ENCODE data around the gene CACNA1B.
"Not testable (repeated sequence)": the region's sequence is repeated elsewhere in the genome, so short reads cannot be mapped to it uniquely, and the experiment has no call there.

The CACNA1B gene

DNA sequence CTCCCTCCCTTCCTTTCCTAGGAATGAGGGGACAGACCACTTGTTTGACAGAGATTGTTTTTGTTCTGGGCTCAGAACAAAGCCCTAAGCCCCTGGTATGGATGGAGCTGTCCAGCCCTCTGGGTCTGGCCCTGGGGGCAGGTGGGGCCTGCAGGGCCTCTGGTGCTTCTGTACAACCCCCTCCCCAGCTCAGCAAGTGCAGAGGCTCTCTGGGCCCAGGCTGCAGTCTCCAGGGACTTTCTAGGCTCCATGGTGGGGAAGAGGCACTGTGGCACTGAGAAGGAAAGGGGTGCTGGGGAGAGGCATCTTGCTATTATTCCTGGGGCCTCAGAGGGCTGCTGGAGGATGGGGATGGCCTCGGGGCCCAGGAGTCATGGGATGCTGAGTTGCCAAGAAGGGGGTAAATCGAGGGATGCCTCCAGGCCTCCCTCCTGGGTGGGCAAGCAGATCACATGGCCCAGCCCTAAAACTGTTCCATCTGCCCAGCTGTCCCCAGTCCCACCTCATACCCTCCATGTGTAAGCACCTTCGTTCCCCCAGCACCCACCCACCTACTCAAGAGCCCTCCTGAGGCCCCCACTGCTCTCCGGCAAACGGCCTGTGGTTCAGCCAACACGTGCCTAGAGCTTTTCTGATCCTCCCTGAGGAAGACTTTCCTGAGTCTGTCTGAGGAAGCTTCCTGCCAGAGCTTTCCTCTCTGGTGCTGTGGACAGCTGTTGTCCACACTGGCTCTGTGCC lies 225.7 kb downstream of the CACNA1B start:
- no peaks in the 10 kb centered on the region for H3K36me3 Mint-ChIP-seq (ENCODE audit: insufficient read depth)
- H3K4me1 Mint-ChIP-seq (ENCODE audit: low read depth in 2 of 2), result no peaks in the 10 kb centered on the region
- H3K9me3 Mint-ChIP-seq, result no peaks in the 10 kb centered on the region
- no peak overlapping the region for H3K27ac Mint-ChIP-seq
- no peak overlapping the region for H3K4me3 Mint-ChIP-seq
- no peak for ATAC-seq (replicated peaks)
- H3K27me3 Mint-ChIP-seq, result peaks cover 15 to 54% of the 10 kb centered on the region in 2 donors
- DNase-seq, result no peak

DNA sequence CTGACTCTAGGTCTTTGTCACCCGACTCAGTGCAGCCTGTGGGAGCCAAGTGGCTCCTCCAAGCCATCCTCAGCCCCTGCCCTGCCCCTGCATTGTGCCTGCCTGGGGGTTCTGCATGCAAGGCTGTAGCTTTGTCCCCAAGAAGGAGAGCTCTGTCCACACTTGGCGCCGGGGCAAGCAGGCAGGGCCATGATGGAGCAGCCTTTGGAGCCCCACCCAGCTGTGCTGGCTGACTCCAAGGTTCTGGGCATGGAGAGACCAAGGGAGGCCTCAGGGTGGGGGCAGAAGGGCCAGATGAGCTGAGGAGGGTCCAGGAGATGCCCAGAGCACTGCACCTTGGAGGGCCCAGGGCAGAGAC lies 226.2 kb downstream of the CACNA1B start:
- H3K36me3 Mint-ChIP-seq (ENCODE audit: insufficient read depth), result no peaks in the 10 kb centered on the region
- H3K4me3 Mint-ChIP-seq, result no peak overlapping the region
- no peak overlapping the region for H3K27ac Mint-ChIP-seq
- H3K27me3 Mint-ChIP-seq, result peaks cover 15 to 54% of the 10 kb centered on the region in 2 donors
- DNase-seq (no peak), ATAC-seq (replicated peaks) (no peak)
- H3K9me3 Mint-ChIP-seq, result no peaks in the 10 kb centered on the region
- no peaks in the 10 kb centered on the region for H3K4me1 Mint-ChIP-seq (ENCODE audit: low read depth in 2 of 2)

DNA sequence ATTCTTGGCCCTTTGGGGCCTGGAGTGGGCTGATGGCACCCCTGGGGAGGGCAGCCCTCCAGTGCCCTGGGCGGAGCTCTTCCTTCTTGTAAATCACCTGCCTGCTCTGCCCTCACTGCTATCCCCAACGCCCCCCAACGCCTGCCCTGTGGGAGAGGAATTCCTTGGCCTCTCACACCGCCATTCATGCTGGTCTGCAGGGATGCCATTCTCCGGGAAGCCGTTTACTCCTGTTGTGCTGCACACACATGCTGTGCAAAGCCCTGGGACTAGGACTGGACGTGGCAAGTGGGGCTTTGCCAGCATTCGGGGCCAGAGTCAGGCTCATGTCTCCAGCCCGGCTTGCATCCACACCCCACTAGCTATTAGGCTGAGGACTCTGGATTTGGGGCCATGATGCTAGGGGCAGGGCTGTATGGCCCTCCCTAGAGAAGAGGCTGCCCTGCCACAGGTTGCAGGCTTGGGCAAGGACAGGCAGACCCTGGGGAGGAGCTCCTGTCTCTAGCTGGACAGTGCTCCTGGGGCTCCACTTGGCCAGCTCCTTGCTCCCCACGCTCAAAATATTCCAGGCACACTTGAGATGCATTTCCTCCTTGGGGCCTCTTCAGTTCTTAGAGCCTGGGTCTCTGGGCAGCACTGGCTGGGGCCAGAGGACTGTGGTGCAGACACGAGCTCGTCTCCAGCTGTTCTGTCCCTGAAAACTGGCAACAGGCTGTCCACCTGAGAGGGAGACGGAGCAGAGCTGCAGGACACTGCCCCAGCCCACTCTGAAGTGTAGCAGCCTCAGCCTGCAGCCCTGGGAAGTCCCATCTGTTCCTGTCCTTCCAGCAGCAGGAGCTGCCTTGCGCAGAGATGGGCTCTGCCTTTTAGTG lies 226.9 kb downstream of the CACNA1B start:
- H3K27me3 Mint-ChIP-seq, result peaks cover 15 to 54% of the 10 kb centered on the region in 2 donors
- H3K4me1 Mint-ChIP-seq (ENCODE audit: low read depth in 2 of 2), result no peaks in the 10 kb centered on the region
- no peak for ATAC-seq (replicated peaks)
- DNase-seq, result no peak
- H3K36me3 Mint-ChIP-seq (ENCODE audit: insufficient read depth), result no peaks in the 10 kb centered on the region
- H3K27ac Mint-ChIP-seq, result no peak overlapping the region
- no peak overlapping the region for H3K4me3 Mint-ChIP-seq
- H3K9me3 Mint-ChIP-seq, result no peaks in the 10 kb centered on the region

DNA sequence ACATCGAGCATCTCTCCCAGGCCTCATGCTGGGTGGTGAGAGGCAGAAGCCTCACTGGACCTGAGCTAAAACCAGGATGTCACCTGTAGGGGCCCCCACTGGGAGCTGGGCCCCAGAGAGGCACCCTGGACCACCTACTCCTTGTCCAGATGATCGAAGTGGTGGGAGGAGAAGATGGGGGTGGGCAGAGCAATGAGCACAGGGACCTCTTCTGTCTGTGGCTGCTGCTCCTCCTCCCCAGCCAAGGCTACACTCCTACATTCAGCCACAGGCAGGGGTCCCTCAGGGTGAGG lies 227.5 kb downstream of the CACNA1B start:
- H3K36me3 Mint-ChIP-seq (ENCODE audit: insufficient read depth), result no peaks in the 10 kb centered on the region
- no peak for DNase-seq
- H3K4me1 Mint-ChIP-seq (ENCODE audit: low read depth in 2 of 2), result no peaks in the 10 kb centered on the region
- no peak for ATAC-seq (replicated peaks)
- H3K27me3 Mint-ChIP-seq, result peaks cover 15 to 54% of the 10 kb centered on the region in 2 donors
- H3K27ac Mint-ChIP-seq, result no peak overlapping the region
- no peaks in the 10 kb centered on the region for H3K9me3 Mint-ChIP-seq
- H3K4me3 Mint-ChIP-seq, result no peak overlapping the region

DNA sequence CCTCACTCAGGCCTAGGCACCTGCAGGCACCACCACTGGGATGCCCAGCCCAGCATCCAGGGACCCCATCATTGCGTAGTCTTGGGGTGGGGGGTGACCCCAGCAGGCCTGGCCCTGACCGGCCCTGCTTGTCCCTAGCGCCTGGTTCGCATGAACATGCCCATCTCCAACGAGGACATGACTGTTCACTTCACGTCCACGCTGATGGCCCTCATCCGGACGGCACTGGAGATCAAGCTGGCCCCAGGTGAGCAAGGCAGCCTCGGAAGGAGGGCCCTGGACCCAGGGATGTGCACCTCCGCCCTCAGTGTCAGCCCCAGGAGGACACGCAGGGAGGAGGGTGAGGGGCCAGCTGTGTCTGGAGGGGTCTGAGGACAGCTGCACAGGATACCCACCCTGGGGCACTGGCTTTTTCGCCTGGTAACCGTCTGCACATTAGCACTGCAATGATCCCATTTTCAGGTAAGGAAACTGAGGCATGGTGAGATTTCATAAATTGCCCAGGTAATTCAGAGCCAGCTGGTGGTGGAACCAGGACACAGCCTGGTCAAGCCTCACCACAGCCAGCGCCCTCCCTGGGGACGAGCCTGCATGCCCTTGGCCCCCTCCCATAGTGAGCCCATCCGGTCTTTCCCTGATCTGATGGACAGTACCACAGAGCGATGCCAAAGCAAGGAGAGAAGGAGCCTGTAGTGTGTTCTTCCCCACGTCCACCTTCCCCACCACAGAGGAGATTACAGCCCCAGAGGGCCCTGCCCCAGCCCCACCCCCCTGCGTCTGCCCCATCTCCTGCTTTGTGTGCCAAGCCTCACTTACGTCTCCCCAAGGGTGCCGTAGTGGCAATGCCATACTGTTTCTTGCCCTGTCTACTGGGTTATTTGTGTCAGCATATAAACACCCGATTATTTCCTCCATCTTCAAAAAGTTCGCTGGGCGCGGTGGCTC lies 228.3 kb downstream of the CACNA1B start:
- DNase-seq, result no peak
- Mint-ChIP-seq H3K27ac (no peak overlapping the region), H3K36me3 (ENCODE audit: insufficient read depth) (no peaks in the 10 kb centered on the region), H3K4me1 (ENCODE audit: low read depth in 2 of 2) (no peaks in the 10 kb centered on the region), H3K9me3 (no peaks in the 10 kb centered on the region), H3K4me3 (no peak overlapping the region), H3K27me3 (peaks cover 15 to 54% of the 10 kb centered on the region in 2 donors)
- no peak for ATAC-seq (replicated peaks)

DNA sequence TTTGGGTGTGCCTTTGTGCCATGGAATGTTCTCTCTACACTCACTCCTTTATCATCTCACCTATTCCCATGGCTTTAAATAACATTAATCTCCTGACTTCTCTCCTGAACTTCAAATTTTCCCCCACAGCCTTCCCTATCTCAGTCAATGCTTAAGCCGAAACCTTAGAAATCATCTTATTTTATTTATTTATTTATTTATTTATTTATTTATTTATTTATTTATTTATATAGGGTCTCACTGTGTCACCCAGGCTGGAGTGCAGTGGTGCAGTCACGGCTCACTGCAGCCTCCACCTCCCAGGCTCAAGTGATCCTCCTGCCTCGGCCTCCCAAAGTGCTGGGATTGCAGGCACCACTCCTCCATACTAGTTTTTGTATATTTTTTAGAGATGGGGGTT lies 229.5 kb downstream of the CACNA1B start:
- not testable (repeated sequence) for DNase-seq; H3K36me3 Mint-ChIP-seq (ENCODE audit: insufficient read depth); H3K9me3 Mint-ChIP-seq; H3K4me1 Mint-ChIP-seq (ENCODE audit: low read depth in 2 of 2); H3K27ac Mint-ChIP-seq; ATAC-seq (replicated peaks); H3K4me3 Mint-ChIP-seq
- peaks cover 18 to 59% of the 10 kb centered on the region in 2 donors for H3K27me3 Mint-ChIP-seq

DNA sequence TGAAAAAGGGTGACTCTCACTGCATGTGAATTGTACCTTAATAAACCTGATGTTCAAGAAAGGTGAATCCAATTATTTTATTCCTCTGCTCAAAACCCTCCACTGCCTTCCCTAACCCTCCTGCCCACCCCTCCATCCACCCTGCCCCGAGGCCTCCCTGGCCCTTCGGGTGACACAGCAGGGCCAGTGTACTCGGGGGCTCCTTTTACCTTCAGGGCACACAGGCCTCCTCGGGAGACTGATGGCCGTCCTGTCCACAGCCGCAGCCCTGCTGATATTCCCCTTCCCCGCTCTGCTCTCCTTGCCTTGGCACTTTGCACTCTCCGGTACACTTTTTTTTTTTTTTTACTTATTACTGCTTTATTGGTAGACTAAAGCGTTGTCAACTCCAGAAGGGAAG lies 234.0 kb downstream of the CACNA1B start:
- no peak overlapping the region for H3K4me3 Mint-ChIP-seq
- no peak for ATAC-seq (replicated peaks)
- H3K36me3 Mint-ChIP-seq (ENCODE audit: insufficient read depth), result no peaks in the 10 kb centered on the region

DNA sequence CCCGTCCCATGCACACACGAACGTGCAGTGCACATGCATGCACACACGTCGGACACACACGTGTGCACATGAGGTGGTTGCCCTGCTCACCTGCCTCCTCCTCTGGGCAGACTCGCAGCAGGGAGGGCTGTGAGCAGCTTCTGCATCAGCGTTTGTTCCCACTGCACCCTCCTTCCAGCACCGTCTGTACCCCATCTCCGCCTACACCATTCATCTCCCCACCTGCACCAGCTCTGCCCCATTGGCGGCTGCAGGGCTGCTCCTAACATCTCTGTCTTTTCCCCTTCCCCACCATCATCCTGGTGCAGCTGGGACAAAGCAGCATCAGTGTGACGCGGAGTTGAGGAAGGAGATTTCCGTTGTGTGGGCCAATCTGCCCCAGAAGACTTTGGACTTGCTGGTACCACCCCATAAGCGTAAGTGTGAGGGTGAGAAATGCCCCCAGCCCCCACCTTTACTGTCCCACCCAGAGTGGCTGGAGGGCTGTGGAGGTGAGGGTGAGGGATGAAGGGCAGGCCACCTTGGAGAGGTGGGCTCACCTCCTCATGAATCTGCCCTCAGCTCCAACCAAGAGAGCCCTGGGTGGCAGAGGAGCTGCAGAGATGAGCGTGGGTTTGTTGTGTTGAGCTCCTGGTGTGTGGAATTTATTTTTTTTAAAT lies 234.6 kb downstream of the CACNA1B start:
- no peak overlapping the region for H3K4me3 Mint-ChIP-seq

More for the DNA sequence above, 234.0 kb downstream of the CACNA1B start:
- no peak for DNase-seq
- Mint-ChIP-seq H3K4me1 (ENCODE audit: low read depth in 2 of 2) (no peaks in the 10 kb centered on the region), H3K27me3 (peaks cover 31 to 55% of the 10 kb centered on the region in 2 donors), H3K27ac (no peak overlapping the region), H3K9me3 (no peaks in the 10 kb centered on the region)

DNA sequence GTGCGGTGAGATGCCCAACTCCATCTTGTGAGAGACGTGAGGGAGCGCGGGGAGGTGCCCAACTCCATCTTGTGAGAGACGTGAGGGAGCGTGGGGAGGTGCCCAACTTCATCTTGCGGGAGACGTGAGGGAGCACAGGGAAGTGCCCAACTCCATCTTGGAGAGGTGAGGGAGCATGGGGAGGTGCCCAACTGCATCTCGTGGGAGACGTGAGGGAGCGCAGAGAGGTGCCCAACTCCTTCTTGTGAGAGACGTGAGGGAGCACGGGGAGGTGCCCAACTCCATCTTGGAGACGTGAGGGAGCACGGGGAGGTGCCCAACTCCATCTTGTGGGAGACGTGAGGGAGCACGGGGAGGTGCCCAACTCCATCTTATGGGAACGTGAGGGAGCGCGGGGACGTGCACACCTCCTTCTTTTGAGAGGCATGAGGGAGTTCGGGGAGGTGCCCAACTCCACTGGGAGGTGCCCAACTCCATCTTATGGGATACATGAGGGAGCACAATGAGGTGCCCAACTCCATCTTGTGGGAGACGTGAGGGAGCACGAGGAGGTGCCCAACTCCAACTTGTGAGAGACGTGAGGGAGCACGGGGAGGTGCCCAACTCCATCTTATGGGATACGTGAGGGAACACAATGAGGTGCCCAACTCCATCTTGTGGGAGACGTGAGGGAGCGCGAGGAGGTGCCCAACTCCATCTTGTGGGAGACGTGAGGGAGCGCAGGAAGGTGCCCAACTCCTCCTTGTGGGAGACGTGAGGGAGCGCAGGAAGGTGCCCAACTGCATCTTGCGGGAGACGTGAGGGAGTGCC lies 235.4 kb downstream of the CACNA1B start:
- no peaks in the 10 kb centered on the region for H3K36me3 Mint-ChIP-seq (ENCODE audit: insufficient read depth)
- DNase-seq (no peak), ATAC-seq (replicated peaks) (no peak)
- H3K27ac Mint-ChIP-seq, result no peak overlapping the region
- H3K9me3 Mint-ChIP-seq, result no peaks in the 10 kb centered on the region
- peaks cover 29 to 56% of the 10 kb centered on the region in 2 donors for H3K27me3 Mint-ChIP-seq
- no peaks in the 10 kb centered on the region for H3K4me1 Mint-ChIP-seq (ENCODE audit: low read depth in 2 of 2)
- H3K4me3 Mint-ChIP-seq, result no peak overlapping the region

More for the DNA sequence above, 234.6 kb downstream of the CACNA1B start:
- Mint-ChIP-seq H3K4me1 (ENCODE audit: low read depth in 2 of 2) (no peaks in the 10 kb centered on the region), H3K27ac (no peak overlapping the region), H3K9me3 (no peaks in the 10 kb centered on the region), H3K36me3 (ENCODE audit: insufficient read depth) (no peaks in the 10 kb centered on the region), H3K27me3 (peaks cover 31 to 55% of the 10 kb centered on the region in 2 donors)
- DNase-seq (no peak), ATAC-seq (replicated peaks) (no peak)

DNA sequence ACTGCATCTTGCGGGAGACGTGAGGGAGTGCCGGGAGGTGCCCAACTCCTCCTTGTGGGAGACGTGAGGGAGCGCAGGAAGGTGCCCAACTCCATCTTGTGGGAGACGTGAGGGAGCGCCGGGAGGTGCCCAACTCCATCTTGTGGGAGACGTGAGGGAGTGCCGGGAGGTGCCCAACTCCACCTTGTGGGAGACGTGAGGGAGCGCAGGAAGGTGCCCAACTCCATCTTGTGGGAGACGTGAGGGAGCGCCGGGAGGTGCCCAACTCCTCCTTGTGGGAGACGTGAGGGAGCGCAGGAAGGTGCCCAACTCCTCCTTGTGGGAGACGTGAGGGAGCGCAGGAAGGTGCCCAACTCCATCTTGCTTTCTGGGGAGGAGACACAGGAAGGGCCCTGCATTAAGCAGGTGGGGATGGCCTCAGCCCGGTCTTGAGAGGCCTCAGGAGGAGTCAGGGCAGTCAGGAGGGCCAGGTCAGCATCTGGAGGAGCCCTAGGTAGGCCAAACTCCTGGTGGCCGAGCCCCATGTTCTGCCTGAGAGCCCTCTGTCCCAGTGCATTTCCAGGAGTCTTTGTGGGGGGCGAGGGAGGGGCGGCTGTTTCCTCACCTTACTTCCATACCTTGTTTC lies 236.2 kb downstream of the CACNA1B start:
- H3K9me3 Mint-ChIP-seq; H3K4me1 Mint-ChIP-seq (ENCODE audit: low read depth in 2 of 2): not testable (repeated sequence)
- H3K27me3 Mint-ChIP-seq, result peaks cover 29 to 64% of the 10 kb centered on the region in 2 donors

DNA sequence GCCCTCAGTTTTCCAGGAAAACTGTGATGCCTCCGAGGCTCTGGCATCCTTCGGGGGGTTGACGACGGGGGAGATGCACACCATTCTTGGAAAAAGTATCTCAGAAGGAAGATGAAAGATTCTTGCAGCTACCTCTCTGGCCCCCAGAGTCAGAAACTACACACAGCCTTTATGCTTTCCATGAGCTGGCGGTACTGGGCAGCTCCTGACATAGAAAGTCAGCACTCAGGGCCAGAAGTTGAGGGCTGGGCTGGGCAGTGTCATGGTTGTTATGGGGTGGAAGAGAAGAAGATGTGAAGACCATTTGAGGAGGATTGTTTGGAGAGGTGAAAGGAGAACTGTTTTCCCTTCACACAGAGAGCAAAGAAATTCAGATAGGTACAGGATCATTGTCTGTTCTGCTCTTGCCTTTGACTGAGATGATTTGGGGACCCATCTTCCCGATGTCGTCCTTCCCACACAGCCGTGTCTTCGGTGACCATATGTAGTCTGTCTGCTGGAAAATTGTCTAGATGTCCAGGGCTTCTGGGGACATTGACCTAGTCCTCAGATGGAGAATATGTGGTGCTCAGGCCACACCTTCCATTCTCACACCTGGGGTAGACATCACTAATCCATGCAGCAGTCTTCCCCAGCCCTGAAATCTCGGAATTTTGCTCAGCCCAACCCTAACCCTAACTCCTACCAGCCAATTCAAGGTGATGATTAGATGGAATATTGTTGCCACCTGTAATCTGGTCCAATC lies 237.1 kb downstream of the CACNA1B start:
- Mint-ChIP-seq H3K36me3 (ENCODE audit: insufficient read depth) (no peaks in the 10 kb centered on the region), H3K4me3 (no peak overlapping the region), H3K4me1 (ENCODE audit: low read depth in 2 of 2) (no peaks in the 10 kb centered on the region), H3K9me3 (no peaks in the 10 kb centered on the region), H3K27me3 (peaks cover 29 to 72% of the 10 kb centered on the region in 2 donors), H3K27ac (no peak overlapping the region)
- no peak for DNase-seq
- no peak for ATAC-seq (replicated peaks)

More for the DNA sequence above, 236.2 kb downstream of the CACNA1B start:
- not testable (repeated sequence) for H3K4me3 Mint-ChIP-seq; H3K27ac Mint-ChIP-seq; DNase-seq; ATAC-seq (replicated peaks); H3K36me3 Mint-ChIP-seq (ENCODE audit: insufficient read depth)
